GM18507 (cell line): ENCODE measurements around the gene NDUFS4.
"Not testable (repeated sequence)": the region's sequence is repeated elsewhere in the genome, so short reads cannot be mapped to it uniquely, and the experiment has no call there.

Experiments used
- DNase-seq: peaks from one replicate; pipeline ENCODE4 v3.0.0; 2011; ENCODE audit warnings: low read depth; ENCODE audit not compliant: insufficient read length; ENCODE audit errors: extremely low spot score
- FAIRE-seq: peaks from 2 replicates; lab custom pipeline; 2011; peaks lifted over from hg19 to GRCh38; lab: Jason Lieb, UNC

The NDUFS4 gene

GRCh38 chr5:53569453-53569852, 9.0 kb downstream of the NDUFS4 start:
- DNase-seq (no peak), FAIRE-seq (peak; percentile 12)

DNA sequence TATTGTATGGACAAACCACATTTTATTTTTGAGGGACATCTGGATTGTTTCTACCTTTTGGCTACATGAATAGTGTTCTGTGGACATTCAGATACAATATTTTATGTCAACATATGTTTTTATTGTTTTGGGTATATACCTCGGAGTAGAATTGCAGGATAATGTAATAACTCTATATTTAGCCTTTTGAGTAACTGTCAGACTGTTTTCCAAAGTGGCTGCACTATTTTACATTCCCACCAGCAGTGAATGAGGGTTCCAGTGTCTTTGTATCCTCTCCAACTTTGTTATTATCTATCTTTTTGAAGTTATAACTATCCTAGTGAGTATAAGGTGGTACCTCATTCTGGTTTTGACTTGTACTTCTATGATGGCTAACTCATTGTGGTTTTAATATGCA, 11.0 kb downstream of the NDUFS4 start:
- DNase-seq: no peak
- FAIRE-seq: no peak

DNA sequence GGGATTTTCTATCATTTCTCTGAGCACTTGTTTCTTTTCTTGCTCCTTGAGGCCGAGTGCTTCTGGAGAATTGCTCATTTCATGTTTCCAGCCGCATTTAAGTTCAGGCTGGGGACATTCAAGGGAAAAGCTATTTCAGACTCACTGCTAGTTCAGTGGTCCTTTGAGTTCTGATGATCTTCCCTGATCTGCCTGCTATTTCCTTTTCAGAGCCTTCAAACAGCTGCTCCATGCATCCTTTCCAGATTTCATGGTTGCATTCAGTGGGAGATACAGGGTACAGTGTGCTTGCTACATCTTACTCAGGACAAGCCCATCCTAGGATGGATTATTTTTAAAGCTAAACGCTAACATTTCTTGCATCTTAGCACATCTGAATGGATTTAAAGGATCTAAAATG, 14.7 kb downstream of the NDUFS4 start:
- DNase-seq (no peak), FAIRE-seq (no peak)

GRCh38 chr5:53575831-53576230, 15.4 kb downstream of the NDUFS4 start:
- DNase-seq (no peak), FAIRE-seq (no peak)

DNA sequence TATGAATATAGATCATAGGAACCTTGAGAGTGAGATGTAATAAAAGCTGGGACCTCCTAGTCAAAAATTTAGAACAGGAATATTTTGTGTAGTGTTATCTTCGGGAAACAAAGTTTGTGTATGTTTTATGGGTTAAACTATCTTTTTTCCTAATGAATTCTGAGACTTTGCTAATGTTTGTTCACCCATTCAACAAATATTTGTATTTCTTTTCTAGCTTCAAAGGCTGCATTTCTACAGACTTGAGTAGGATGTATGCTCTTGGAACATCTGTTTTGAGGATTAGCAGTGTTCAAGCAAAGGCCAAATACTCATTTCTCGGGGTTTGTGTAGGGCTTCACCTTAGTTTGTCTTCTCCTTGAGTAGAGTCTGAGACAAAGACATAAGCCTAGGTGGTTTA, 16.2 kb downstream of the NDUFS4 start:
- no peak for FAIRE-seq
- DNase-seq: no peak

DNA sequence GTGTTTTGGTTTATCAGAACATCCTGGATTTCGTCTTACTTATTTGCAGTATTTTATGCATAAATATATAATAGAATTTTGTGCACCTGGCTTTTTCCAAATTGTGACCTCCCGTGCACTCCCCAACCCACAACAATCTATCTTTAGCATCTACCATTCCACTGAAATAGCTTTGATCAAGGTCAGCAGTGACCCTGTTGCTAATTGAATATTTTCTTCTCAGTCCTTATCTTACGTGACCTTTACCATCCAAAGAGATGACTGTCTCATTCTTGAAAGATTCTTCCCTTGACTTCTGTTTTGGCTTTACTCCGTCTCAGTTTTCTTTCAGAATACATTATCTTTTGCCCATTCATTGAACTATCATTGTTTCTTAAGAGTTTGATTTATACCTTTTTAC, 18.4 kb downstream of the NDUFS4 start:
- FAIRE-seq: no peak
- no peak for DNase-seq

GRCh38 chr5:53580547-53580946, 20.1 kb downstream of the NDUFS4 start:
- FAIRE-seq (no peak), DNase-seq (no peak)

GRCh38 chr5:53582225-53582624, 21.8 kb downstream of the NDUFS4 start:
- no peak for FAIRE-seq
- DNase-seq: no peak

DNA sequence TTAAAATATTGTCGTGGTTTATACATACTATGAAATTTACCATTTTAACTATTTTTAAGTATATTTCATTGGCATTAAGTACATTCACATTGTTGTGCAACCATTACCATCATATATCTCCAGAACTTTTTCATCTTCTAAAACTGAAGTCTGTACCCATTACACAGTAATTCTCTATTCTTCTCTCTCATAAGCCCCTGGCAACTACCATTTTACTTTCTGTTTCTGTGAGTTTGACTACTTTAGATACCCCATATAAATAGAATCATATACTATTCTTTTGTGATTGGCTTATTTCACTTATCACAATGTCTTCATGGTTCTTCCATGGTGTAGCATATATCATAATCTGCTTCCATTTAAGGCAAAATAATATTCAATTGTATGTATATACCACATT, 30.3 kb downstream of the NDUFS4 start:
- no peak for DNase-seq
- FAIRE-seq: no peak

- FAIRE-seq (no peak), DNase-seq (no peak)
Measured at GRCh38 chr5:53594419-53594818, 34.0 kb downstream of the NDUFS4 start.

DNA sequence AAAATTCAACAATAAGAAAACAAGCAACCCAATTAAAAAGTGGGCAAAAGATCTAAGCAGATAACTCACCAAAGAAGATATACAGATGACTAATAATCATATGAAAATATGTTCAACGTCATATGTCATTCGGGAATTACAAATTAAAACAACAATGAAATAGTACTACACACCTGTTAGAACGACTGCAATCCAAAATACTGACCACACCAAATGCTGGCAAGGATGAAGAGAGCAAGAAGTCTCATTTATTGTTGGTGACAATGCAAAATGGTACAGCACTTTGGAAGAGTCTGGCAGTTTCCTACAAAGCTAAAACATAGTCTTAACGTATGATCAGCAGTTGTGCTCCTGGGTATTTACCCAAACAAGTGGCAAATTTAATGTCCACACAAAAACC, 37.5 kb downstream of the NDUFS4 start:
- FAIRE-seq: no peak
- DNase-seq: no peak

GRCh38 chr5:53601570-53601969, 41.1 kb downstream of the NDUFS4 start:
- DNase-seq (no peak), FAIRE-seq (no peak)

- DNase-seq: no peak
- no peak for FAIRE-seq
Measured at GRCh38 chr5:53603009-53603687, 42.7 kb downstream of the NDUFS4 start.

DNA sequence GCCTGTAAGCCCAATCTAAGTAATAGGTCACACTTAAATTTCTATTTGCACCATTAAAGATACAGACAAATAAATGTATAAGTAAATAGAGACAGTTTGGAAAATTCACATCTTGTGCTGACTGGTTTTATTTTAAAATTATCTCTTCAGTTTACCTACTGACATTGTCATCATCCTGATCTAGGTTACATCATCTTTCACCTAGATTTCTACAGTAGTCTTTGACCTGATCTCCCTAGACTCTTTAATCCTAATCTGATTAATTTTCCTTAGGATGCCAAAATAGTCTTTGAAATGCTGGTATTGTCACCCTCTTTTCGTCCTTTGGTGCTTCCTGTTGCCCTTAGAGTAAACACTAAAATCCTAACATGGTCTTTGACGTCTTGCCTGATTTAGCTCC, 43.9 kb downstream of the NDUFS4 start:
- DNase-seq (no peak), FAIRE-seq (no peak)

DNA sequence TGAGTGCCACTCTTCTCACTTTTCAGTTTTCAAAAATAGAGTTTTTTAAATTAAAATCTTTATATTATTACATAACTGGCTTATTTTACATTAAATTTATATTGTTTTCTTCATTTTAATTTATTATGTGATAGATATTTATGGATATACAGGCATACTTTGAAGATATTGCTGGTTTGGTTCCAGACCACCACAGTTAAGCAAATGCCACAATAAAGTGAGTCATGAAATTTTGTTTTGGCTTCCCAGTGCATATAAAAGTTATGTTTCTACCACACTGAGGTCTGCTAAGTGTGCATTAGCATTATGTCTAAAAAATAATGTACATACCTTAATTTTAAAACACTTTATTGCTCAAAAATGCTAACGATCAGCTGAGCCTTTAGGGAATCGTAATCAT, 47.4 kb downstream of the NDUFS4 start:
- no peak for DNase-seq
- no peak for FAIRE-seq

GRCh38 chr5:53608897-53609296, 48.5 kb downstream of the NDUFS4 start:
- not testable (repeated sequence) for FAIRE-seq, DNase-seq

DNA sequence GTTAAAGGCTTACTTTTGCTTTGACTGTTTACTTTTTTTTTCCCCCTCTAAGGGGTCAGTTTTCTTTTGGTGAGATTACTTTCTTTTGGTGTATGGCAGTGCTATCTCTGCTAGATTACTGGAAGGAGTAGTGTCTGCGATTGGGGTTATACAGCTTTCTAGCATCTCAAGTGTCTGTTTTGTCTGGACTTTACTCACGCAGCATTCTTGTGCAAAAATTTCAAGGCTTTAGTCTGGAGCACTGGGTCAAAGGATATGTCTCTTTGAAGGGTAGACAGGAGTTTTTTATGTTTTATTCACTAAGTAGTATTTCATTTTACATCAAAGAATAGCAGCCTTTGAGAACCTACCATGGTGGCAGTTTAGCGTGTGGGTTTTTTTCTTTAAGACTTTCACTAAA, 52.6 kb downstream of the NDUFS4 start:
- FAIRE-seq (no peak), DNase-seq (no peak)

DNA sequence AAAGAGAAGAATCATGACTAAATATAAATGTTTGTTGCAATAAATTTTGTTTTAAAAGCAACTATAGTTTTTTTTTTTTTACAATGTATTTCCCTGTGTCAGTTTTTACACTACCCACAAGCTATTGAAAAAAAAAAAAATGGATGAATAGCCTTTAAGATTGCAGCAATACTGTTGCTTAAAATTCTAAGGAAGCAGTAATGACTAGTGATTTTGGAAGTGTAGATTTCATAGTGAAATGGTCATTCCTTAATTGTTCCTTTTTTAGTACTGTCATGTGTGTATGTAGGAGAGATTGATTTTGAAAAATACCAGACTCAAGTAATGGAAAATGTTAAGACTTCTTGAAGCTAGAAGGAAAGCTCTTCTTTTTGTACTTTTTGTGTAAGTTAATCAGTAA, 53.1 kb downstream of the NDUFS4 start:
- DNase-seq: no peak
- FAIRE-seq: no peak

DNA sequence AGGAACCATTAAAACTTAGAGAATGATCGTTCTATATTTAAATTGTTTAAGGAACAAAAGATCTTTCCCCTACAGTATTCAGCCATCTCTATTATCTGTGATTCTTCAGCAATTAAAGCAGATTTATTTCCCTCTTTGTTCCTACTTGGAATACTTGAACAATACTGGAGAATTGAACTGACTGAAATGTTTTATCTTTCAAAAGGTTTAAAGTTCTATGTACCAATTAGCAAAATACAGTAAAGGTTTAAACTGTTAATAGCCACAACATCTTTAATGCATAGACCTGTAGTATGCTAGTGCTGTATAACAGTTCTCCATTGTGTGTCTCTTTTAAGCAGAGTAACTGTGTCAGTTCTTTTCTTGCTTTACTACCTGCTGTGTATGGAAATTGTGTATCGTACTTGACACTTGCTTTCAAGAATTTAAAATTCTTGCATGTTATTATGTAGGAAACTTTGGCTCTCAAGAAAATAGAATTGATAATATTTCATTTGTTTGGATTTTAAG, 54.0 kb downstream of the NDUFS4 start:
- no peak for FAIRE-seq
- no peak for DNase-seq

- FAIRE-seq: no peak
Measured at GRCh38 chr5:53616939-53617549, 56.6 kb downstream of the NDUFS4 start.

GRCh38 chr5:53631251-53631650, 70.8 kb downstream of the NDUFS4 start:
- FAIRE-seq (no peak), DNase-seq (no peak)

More at GRCh38 chr5:53616939-53617549, 56.6 kb downstream of the NDUFS4 start:
- no peak for DNase-seq
